GM12878 (cell line): ENCODE measurements around the gene MYLK3. TPM values are rescaled to one million over a fixed set of nuclear protein-coding genes. Genes with fewer than 3 reads are reported as not detected.

Experiments used
- ATAC-seq: fragments of 200-7000 bp; cut with Tn5 transposase; 3 replicates; pipeline ENCODE4 v1.9.1; 2020; ENCODE audit warnings: mild to moderate bottlenecking, moderate library complexity
- BruUV-seq: library from RNA; stranded (reverse); fragments of 400-500 nt; replicated peaks from 2 replicates; lab custom pipeline; 2021; lab: Mats Ljungman, UMichigan
- CTCF ChIA-PET: fragments of 300-600 bp; sonication (Branson Sonifier 250); formaldehyde crosslinking; extraction: SDS; loops from one replicate; lab custom pipeline; 2021; ENCODE audit warnings: inconsistent platforms; lab: Yijun Ruan, JAX
- POLR2A ChIA-PET: fragments of 350-600 bp; formaldehyde crosslinking; extraction: SDS; loops from one replicate; lab custom pipeline; 2021; ENCODE audit warnings: inconsistent platforms; lab: Charles Lee
- RAD21 ChIA-PET: fragments of 300-600 bp; sonication (Branson Sonifier 250); formaldehyde crosslinking; loops from one replicate; lab custom pipeline; 2023; ENCODE audit warnings: antibody characterized with exemption; ENCODE audit not compliant: unreplicated experiment; lab: Charles Lee
- SMC1A ChIA-PET: fragments of 300-600 bp; sonication (Branson Sonifier 250); formaldehyde crosslinking; loops from one replicate; lab custom pipeline; 2023; ENCODE audit not compliant: unreplicated experiment, uncharacterized antibody; lab: Charles Lee
- DNase-seq: peaks from one replicate; pipeline ENCODE4 v3.0.0-alpha.2; 2011; ENCODE audit warnings: low read depth, low spot score
- FAIRE-seq: peaks from 3 replicates; lab custom pipeline; 2011; peaks lifted over from hg19 to GRCh38; lab: Jason Lieb, UNC
- H2AFZ ChIP-seq: 2 replicates; pipeline ENCODE4 v1.6.0; 2011; ENCODE audit warnings: low read depth, low read length, control low read depth; ENCODE audit not compliant: control insufficient read depth
- H3K27ac ChIP-seq: 2 replicates; pipeline ENCODE4 v1.5.1; 2011; ENCODE audit warnings: control low read depth; ENCODE audit not compliant: control insufficient read depth, insufficient read depth
- H3K27me3 ChIP-seq, 2 experiments: replicated peaks in 1 of 2; 2 replicates each; pipeline versions ENCODE4 v1.6.0 to v1.6.1; 2011; ENCODE audit warnings: low read length in 1 of 2; ENCODE audit not compliant: control insufficient read depth in 2 of 2, insufficient read depth in 2 of 2
- H3K36me3 ChIP-seq, 2 experiments: 2 replicates each; pipeline ENCODE4 v1.5.1; 2011; ENCODE audit warnings: low read length in 1 of 2; ENCODE audit not compliant: control insufficient read depth in 2 of 2, insufficient read depth in 2 of 2
- H3K4me1 ChIP-seq: 2 replicates; pipeline ENCODE4 v1.6.1; 2011; ENCODE audit warnings: mild to moderate bottlenecking, low read length, moderate library complexity, mixed read lengths; ENCODE audit not compliant: control insufficient read depth, insufficient read depth
- H3K4me2 ChIP-seq: 2 replicates; pipeline ENCODE4 v1.6.0; 2011; ENCODE audit warnings: control low read depth; ENCODE audit not compliant: control insufficient read depth, insufficient read depth
- H3K4me3 ChIP-seq: fragments of 200-600 bp; sonication (generic); 2 replicates; pipeline ENCODE4 v1.5.1; 2016
- H3K79me2 ChIP-seq: 2 replicates; pipeline ENCODE4 v1.6.0; 2011; ENCODE audit warnings: low read length; ENCODE audit not compliant: control insufficient read depth, insufficient read depth
- H3K9ac ChIP-seq: 2 replicates; pipeline ENCODE4 v1.8.0; 2011; ENCODE audit warnings: low read length, control low read depth, mixed read lengths; ENCODE audit not compliant: control insufficient read depth, insufficient read depth
- H3K9me3 ChIP-seq: replicated peaks from 3 replicates; pipeline ENCODE4 v1.5.1; 2011; ENCODE audit warnings: mild to moderate bottlenecking, low read length; ENCODE audit not compliant: control insufficient read depth, insufficient read depth
- H4K20me1 ChIP-seq: 2 replicates; pipeline ENCODE4 v1.6.0; 2011; ENCODE audit not compliant: control insufficient read depth, insufficient read depth
- CBX5 ChIP-seq: sonication (generic); IDR thresholded peaks from 2 replicates; pipeline ENCODE4 v1.6.1; 2016; ENCODE audit warnings: low read depth, moderate library complexity, mild to moderate bottlenecking, inconsistent platforms
- FOXK2 ChIP-seq: fragments of 450-650 bp; IDR thresholded peaks from 2 replicates; pipeline ENCODE4 v1.6.1; 2017; ENCODE audit warnings: mild to moderate bottlenecking, moderate library complexity
- MEF2A ChIP-seq: IDR thresholded peaks from 2 replicates; pipeline ENCODE4 v1.6.1; 2011; ENCODE audit warnings: low read depth, mild to moderate bottlenecking, low read length, moderate library complexity; ENCODE audit not compliant: insufficient read depth
- NRF1 ChIP-seq: conservative IDR thresholded peaks from 2 replicates; pipeline ENCODE4 v1.6.1; 2011; ENCODE audit warnings: mild to moderate bottlenecking, low read depth, low read length, improper control_type of control experiment
- ZSCAN29 ChIP-seq: fragments of 450-650 bp; IDR thresholded peaks from 2 replicates; pipeline ENCODE4 v1.6.1; 2017; ENCODE audit warnings: mild to moderate bottlenecking, moderate library complexity
- WGBS: methylation state at CpG from one replicate; pipeline ENCODE4 v1.1.6; 2016; ENCODE audit warnings: low lambda C conversion rate; ENCODE audit not compliant: insufficient replicate concordance, insufficient coverage; ENCODE audit errors: missing lambda C conversion rate; 5-methylcytosine and 5-hydroxymethylcytosine counted together
- in situ Hi-C: fragments of 300-500 bp; cut with MboI; formaldehyde crosslinking; loops from 9 replicates; pipeline ENCODE4 v1.14.3; 2018; ENCODE audit warnings: mixed read lengths
- intact Hi-C: fragments of 100-400 bp; cut with micrococcal nuclease; formaldehyde crosslinking; loops from one replicate; pipeline ENCODE4 v1.14.2; 2022; ENCODE audit not compliant: unreplicated experiment
- polyA plus RNA-seq, 11 experiments: library from polyadenylated mRNA; depleted of rRNA in 4 of 11; unstranded in 6 of 11; stranded (reverse) in 5 of 11; fragments of >200 nt; fragmentation: Nextera tagmentation in 4 of 11; fragmentation: Illumina TruSeq in 1 of 11; extraction: Ambion mirVana in 4 of 11; extraction: Trizol in 1 of 11; gene quantifications; 1 replicate in 1 of 11; 2 replicates in 10 of 11; pipeline versions ENCODE4 v1.2.1 to v1.2.3, GENCODE V29; 2011 to 2016; ENCODE audit warnings: inconsistent platforms in 2 of 11, missing spikeins in 2 of 11, low read depth in 1 of 11
- total RNA-seq, 4 experiments: library from RNA; depleted of rRNA in 3 of 4; stranded (reverse); fragments of >200 nt in 3 of 4; fragmentation: Illumina TruSeq in 1 of 4; extraction: Trizol in 1 of 4; gene quantifications; 2 replicates each; pipeline versions ENCODE4 v1.2.1 to v1.2.3, GENCODE V29; 2013 to 2021
- TF ChIP-seq, protein P1 (sequence below): fragments of 450-650 bp; IDR thresholded peaks from 2 replicates; pipeline ENCODE4 v1.6.1; 2017; ENCODE audit warnings: low read depth, mild to moderate bottlenecking, moderate library complexity
- TF ChIP-seq, protein P2 (sequence below): IDR thresholded peaks from 2 replicates; pipeline ENCODE4 v1.6.1; 2011; ENCODE audit warnings: borderline replicate concordance, low read depth, mild to moderate bottlenecking, moderate library complexity, low read length; ENCODE audit not compliant: insufficient read depth, poor library complexity, severe bottlenecking

The MYLK3 gene
- total and polyA plus RNA-seq, 10 of the 15 experiments (the other 5 are each of a cell fraction or from before 2014, with no cell fraction given): 0.02 to 0.46 (median 0.17) TPM

DNA sequence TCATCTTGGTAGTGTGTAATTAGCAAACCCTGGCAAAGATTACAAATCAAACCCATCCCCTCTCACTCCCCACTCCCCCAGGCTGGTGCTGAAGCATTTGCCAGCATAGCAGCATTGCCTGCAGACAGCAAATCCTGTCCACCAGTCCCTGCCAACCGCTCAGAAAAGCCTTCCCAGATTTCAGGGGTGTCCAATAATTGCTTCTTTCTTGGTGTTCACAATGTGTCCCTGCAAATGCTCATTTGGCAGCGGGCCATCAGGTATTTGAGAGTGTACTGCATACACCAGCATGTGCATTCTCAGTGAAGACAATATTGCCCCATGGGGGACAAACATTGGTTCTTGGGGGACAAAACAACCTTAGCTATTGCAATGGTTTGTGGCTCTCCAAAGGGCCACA is 30.5 kb downstream of the MYLK3 start:
- Histone ChIP-seq H3K27me3 (no peaks in the 10 kb centered on the region), H3K9me3 (no peaks in the 10 kb centered on the region), H4K20me1 (no peaks in the 10 kb centered on the region), H3K4me1 (peaks cover 5% of the 10 kb centered on the region), H3K9ac (no peak overlapping the region), H3K4me2 (no peak overlapping the region), H3K79me2 (no peaks in the 10 kb centered on the region), H3K36me3 (no peaks in the 10 kb centered on the region), H2AFZ (no peak overlapping the region), H3K27ac (no peak overlapping the region), H3K4me3 (no peak overlapping the region)
- ChIA-PET RAD21 (no interaction called here), POLR2A (no interaction called here), CTCF (no interaction called here), SMC1A (no interaction called here)
- FAIRE-seq (no peak), ATAC-seq (no peak), DNase-seq (no peak)
- 32% methylated on average over 2 of the region's 2 CpGs for WGBS
- in situ Hi-C loops: no loop called here
- intact Hi-C loops: no loop called here
- no TSS peak for BruUV-seq
- TF ChIP-seq FOXK2: no peak
- no peak for TF ChIP-seq MEF2A
- no peak for TF ChIP-seq NRF1
- TF ChIP-seq, protein P1, sequence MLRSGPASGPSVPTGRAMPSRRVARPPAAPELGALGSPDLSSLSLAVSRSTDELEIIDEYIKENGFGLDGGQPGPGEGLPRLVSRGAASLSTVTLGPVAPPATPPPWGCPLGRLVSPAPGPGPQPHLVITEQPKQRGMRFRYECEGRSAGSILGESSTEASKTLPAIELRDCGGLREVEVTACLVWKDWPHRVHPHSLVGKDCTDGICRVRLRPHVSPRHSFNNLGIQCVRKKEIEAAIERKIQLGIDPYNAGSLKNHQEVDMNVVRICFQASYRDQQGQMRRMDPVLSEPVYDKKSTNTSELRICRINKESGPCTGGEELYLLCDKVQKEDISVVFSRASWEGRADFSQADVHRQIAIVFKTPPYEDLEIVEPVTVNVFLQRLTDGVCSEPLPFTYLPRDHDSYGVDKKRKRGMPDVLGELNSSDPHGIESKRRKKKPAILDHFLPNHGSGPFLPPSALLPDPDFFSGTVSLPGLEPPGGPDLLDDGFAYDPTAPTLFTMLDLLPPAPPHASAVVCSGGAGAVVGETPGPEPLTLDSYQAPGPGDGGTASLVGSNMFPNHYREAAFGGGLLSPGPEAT: no peak
- TF ChIP-seq CBX5: no peak
- TF ChIP-seq ZSCAN29: no peak
- TF ChIP-seq, protein P2, sequence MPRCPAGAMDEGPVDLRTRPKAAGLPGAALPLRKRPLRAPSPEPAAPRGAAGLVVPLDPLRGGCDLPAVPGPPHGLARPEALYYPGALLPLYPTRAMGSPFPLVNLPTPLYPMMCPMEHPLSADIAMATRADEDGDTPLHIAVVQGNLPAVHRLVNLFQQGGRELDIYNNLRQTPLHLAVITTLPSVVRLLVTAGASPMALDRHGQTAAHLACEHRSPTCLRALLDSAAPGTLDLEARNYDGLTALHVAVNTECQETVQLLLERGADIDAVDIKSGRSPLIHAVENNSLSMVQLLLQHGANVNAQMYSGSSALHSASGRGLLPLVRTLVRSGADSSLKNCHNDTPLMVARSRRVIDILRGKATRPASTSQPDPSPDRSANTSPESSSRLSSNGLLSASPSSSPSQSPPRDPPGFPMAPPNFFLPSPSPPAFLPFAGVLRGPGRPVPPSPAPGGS: no peak
